SIG-M5 (cell line): ENCODE measurements around the gene GRIA1.
"Not testable (repeated sequence)": the region's sequence is repeated elsewhere in the genome, so short reads cannot be mapped to it uniquely, and the experiment has no call there.

Experiments
- DNase-seq: peaks from one replicate; lab custom pipeline; 2025; lab: John Stamatoyannopoulos, UW

The GRIA1 gene

GRCh38 chr5:153718713-153719112 lies 228.2 kb downstream of the GRIA1 start:
- DNase-seq = no peak

GRCh38 chr5:153719324-153719723 lies 228.9 kb downstream of the GRIA1 start:
- no peak for DNase-seq

- not testable (repeated sequence) for DNase-seq
Observed at GRCh38 chr5:153723022-153723610, 232.6 kb downstream of the GRIA1 start.

DNA sequence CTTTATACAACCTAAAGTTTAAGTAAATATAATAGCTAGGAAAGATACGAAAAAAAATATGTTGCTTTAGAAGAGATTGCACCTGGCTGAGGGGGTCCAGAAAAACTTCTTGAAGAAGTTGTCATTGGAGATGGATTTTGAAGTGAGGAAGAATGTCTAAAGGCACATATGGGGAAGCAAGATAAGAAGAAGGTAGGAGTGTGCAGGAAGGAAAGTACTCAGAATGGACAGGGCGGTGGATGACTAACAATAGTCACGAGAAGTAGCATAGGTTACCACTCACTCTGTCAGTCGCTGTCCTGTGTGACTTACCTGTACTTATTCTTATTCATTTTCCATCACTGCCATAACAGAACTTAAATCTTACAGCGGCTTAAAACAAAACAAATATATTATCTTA lies 251.6 kb downstream of the GRIA1 start:
- DNase-seq = no peak

DNA sequence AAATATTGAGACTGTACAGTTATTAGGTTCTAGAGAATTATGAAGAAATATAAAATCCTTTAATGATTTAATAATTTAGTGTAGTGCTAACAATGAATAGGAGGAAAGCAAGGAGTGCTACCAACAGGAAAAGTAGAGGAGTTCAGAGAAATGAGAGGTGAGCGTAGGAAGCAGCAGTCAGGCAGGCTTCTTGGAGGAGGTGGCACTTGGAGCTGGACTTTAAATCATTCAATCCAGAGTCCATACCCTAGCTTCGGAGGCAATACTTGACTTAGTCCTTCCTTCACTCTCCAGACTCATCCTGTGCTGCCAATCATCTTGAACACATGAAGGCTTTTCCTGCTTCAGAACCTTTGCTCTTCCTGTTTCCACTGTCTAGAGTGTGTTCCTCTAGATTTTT lies 254.3 kb downstream of the GRIA1 start:
- no peak for DNase-seq

- no peak for DNase-seq
Observed at GRCh38 chr5:153745778-153746395, 255.4 kb downstream of the GRIA1 start.

DNA sequence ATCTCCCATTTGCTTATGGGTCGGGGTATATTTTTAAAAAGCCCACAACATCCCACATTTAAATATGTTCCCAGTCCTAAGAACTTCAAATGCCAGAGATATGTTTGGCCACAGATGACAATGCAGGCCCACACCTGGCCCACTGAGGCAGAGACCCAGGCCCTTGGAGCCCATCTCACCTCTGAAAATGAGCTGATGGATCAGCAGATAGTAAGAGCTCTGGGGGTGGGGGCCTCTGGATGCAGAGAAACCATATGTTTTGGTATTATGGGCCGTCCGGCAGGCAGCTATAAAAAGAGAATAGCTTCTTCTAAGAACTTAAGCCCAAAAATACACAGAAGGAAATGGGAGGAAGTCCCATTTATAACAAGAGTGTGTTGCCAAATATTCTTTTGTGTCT lies 256.0 kb downstream of the GRIA1 start:
- no peak for DNase-seq

DNA sequence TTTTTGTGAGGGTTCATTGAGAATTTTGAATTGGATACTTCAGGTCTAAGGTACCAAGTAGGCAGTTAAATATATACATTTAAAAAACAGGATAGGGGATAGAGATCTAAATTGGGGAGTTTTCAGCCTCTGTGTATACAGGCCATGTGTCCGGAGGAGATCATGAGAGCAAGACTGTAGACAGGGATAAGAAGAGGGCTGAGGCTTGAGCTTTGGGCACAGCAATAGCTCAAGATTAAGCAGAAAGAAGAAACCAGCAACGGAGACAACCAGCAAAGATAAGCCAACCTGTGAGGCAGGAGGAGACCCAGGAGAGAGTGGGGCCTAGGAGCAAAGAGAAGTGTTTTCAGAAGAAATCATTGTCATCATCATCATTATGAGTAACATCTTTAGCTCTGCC lies 258.4 kb downstream of the GRIA1 start:
- no peak for DNase-seq

DNA sequence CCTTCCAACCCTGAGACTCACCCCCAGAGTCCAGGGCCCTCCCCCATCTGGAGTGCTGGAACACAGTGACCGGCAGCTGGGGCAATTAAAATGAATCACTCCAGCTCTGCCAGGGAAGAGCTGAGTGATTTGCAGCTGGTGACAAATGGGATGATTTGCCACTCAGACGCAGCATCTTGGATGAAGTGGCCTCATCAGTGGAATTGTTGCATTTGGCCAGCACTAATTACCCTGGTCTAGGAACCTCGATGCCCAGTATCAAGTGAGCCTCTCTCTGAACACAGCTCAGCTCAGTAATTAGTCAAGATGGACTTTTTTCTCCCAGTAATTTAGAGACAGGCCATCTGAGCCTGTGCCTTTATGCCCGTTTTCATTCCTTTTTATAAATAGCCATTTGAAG lies 259.5 kb downstream of the GRIA1 start:
- no peak for DNase-seq

- DNase-seq = no peak
Observed at GRCh38 chr5:153751251-153751650, 260.8 kb downstream of the GRIA1 start.

GRCh38 chr5:153752890-153753289 lies 262.4 kb downstream of the GRIA1 start:
- DNase-seq = no peak

DNA sequence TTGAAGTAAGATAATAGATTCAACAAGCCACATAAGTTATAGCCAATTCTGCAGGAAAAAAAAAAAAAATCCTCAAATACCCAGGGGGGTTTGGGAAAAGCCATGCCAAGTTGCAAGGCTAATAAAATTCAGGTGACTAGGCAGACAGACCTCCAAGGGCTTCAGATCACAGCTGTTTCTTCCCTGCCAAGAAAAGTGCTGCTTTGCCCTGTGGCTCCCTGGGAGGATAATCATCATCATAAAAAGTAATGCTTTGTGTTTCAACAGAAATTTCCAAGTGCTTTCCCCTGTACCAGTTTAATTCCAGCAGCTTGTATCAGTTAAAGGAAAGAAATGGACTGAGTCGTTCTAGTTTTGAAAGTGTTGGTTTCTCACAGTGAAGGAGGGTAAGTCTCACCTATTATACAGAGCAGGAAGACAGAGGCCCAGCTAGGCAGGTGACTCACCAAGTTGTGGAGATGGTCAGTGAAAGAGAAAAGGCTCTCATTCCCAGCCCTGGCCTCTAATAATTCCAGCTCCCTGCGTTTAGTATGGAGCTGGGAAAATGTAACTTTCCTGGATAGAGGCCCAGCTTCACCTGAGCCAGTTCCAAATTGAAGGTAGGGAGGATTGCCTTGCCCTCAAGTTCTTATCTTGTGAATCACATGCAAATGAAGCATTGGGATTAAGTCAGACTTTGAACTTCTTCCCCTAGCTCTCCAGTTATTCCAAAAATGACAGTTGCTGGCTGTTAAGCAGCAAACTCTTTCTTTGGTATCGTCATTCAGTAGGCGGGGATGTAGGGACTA lies 263.4 kb downstream of the GRIA1 start:
- no peak for DNase-seq

DNA sequence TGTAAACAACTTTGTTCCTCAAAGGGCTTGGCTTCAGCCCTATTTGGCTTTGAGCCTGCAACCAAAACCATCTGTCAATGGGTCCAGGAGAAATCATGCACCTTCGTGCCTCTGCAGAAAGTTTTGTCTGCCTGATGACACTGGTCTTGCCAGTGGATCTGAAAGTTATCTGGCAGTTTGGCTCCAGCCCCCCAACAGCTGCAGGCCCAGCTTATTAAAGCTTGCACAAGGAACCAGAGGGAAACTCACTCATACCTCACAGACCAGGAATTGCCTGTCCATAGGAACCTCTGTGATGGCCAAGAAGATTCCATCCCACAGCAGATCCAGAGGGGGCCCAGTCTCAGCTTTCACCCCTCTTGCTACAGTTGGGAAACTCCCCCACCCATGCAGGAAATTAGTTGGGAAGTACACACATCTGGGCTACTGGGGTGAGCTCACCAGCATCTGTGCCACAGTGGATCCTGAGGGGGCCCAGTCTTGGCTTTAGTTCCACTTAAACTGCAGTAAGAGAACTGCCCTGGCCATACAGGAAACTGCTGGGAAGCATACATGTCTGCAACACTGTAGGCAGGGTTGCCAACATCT lies 265.5 kb downstream of the GRIA1 start:
- DNase-seq = no peak

- DNase-seq = no peak
Observed at GRCh38 chr5:153756540-153756939, 266.1 kb downstream of the GRIA1 start.

DNA sequence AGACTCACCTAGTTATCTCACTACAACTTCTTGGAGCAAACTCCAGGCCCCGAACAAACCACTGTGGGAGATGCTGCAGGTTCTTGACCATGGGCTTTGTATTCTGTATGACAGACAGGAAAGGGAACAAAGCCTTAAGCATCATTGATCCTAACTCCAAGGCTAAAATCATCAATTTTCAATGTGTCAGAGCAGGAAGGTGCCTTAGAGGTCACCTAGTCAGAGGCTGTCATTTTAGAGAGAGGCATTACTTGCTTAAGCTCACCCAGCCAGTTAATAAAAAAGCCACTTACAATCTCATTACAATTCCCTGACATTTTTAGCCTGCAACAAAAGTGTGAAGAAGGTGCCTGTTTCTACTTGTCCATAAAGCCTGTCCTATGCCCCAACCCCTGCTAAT lies 275.5 kb downstream of the GRIA1 start:
- no peak for DNase-seq

- DNase-seq = no peak
Observed at GRCh38 chr5:153767221-153768188, 277.0 kb downstream of the GRIA1 start.

- no peak for DNase-seq
Observed at GRCh38 chr5:153770066-153770465, 279.6 kb downstream of the GRIA1 start.

DNA sequence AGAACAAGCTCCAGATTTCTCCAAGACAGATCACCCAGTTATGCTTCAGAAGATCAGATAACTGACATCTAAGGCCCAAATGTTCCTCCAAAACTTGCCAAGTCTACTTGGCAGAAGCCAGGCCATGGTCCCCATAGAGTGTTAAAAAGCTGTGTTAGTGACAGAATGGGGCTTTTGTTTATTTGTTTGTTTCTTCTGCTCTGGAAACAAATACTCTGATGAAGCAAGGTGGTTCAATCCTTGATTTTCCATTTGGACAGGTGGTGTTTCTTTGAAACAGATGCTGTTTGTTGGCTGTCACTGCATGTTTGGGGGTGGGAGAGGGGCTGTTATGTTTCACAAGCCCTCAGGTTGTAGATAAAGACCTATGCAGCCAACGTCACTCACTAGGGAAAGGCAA lies 284.2 kb downstream of the GRIA1 start:
- DNase-seq = no peak

- no peak for DNase-seq
Observed at GRCh38 chr5:153775923-153776322, 285.5 kb downstream of the GRIA1 start.

DNA sequence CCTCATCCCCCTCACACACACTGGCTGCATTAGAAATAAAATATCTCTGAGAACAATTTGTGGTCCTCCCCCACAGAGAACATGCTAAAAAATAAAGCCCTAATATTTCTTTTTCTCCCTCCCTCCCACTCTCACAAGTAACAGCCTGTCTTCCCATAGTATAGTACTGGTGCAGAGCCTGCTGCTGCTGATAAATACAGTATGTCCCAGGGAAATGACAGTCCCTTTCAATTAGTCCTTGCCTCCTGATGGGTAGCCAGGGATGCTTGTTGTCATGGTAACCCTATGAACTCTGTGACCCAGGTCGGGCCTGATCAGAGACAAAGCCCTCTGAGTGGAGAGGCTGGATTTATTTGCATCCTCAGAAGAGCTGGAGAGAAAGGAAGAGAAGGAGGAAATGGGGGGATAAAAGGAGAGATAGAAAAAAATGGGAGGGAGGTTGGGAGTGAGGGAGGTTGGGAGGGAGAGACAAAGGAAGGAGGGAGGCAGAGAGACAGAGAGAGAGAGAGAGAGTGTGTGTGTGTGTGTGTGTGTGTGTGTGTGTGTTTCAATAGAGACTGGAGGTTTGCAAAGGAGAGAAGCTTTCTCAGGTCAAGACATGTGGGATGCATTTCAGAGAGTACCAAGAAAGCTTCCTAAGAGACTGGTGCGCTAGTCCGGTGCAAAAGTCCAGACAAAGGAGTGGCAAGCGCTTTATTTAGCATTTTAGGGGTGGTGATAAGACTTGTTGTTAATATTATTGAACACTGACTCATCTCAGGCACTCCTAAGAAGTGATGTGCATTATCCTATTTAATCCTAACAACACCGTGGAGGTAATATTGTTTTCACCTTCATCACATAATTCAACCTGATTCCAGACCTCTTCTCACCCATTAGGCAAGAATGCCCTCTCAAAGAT lies 287.5 kb downstream of the GRIA1 start:
- DNase-seq = no peak

DNA sequence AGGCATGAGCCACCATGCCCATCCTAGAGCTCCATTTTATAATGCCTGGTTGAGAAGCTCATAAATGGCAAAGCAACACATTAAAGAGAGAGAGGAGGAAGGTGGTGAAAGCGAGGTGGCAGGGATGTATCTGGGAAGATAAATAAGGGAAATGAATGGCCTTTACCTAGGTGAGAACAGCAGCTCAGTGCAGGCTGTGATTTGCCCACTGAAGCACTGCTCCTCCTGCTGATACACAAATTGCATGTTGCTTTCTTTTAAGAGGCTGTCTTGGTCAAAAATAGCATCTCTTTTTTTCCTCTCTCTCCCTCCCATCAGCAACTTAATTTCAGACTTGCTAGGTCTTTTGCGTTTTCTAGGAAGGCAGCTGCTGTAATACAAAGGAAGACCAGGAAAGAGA lies 289.4 kb downstream of the GRIA1 start:
- no peak for DNase-seq
